Measurements from ENCODE around the gene SLC7A7.
"Not testable (repeated sequence)": the region's sequence is repeated elsewhere in the genome, so short reads cannot be mapped to it uniquely, and the experiment has no call there.

Gene SLC7A7

DNA sequence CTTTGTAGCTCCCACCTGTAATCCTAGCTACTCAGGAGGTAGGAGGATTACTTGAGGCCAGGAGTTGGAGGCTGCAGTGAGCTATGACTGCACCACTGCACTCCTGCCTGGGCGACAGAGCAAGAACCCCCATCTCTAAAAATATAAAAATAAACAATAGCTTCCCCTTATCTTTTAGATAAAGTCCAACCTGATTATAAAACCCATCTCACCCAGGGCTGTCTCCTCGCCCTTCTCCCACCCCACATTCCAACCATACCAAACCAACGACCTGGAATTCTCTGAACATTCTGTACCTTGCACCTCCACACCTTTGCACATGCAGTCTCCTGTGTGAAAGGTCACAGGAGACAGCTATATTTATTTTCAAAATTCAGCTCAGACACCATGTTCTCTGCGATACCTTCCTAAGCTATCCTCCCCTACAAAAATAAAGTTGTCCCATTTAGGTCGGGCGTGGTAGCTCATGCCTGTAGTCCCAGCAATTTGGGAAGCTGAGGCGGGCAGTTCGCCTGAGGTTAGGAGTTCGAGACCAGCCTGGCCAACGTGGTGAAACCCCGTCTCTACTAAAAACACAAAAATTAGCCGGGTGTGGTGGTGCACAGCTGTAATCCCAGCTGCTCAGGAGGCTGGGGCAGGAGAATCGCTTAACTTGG lies 7.7 kb downstream of the SLC7A7 start:
- H3K4me1 ChIP-seq: peaks cover 18 to 87% (median 35%) of the 10 kb centered on the region in 10 experiments
- no peak for TF ChIP-seq Cebpa-rat (IDR thresholded peaks at IDR 0.05)
- H3K4me2 ChIP-seq: peak overlapping the region in 5 of 11 experiments; percentile 4 to 98 (median 38); a peak in 7 of 22 replicates
- H3K27ac ChIP-seq: no peak overlapping the region
- H3K9me3 ChIP-seq (replicated peaks in 1 of 11): no peaks in the 10 kb centered on the region
- no peak overlapping the region for H3K4me3 ChIP-seq
- peaks cover 0 to 81% (median 0%) of the 10 kb centered on the region in 11 experiments; a peak in 10 of 22 replicates for H3K36me3 ChIP-seq
- peaks cover 0 to 81% (median 0%) of the 10 kb centered on the region in 11 experiments; a peak in 5 of 22 replicates for H4K20me1 ChIP-seq
- no peaks in the 10 kb centered on the region for H3K27me3 ChIP-seq
- peak overlapping the region in 1 of 11 experiments; percentile 24; a peak in 1 of 22 replicates for H3K9ac ChIP-seq

DNA sequence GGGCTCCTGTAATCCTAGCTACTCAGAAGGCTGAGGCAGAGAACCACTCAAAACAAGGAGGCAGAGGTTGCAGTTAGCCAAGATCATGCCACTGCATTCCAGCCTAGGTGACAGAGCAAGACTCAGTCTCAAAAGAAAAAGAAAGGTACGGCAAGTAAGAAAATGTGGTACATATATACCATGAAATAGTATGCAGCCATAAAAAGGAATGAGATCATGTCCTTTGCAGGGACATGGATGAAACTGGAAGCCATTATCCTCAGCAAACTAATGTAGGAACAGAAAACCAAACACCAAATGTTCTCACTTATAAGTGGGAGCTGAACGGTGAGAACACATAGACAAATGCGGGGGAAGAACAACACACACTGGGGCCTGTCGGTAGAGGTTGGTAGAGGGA lies 10.0 kb downstream of the SLC7A7 start:
- peak overlapping the region in 2 of 11 experiments; percentile 53 to 86; a peak in 2 of 22 replicates for H3K4me2 ChIP-seq
- not testable (repeated sequence) for H3K27ac ChIP-seq; H3K9ac ChIP-seq; H3K27me3 ChIP-seq; H3K4me3 ChIP-seq; H3K9me3 ChIP-seq (replicated peaks in 1 of 11)
- peaks cover 0 to 80% (median 0%) of the 10 kb centered on the region in 11 experiments; a peak in 5 of 22 replicates for H4K20me1 ChIP-seq
- peaks cover 0 to 89% (median 33%) of the 10 kb centered on the region in 10 experiments; a peak in 17 of 20 replicates for H3K4me1 ChIP-seq
- peaks cover 0 to 86% (median 0%) of the 10 kb centered on the region in 11 experiments; a peak in 9 of 22 replicates for H3K36me3 ChIP-seq

DNA sequence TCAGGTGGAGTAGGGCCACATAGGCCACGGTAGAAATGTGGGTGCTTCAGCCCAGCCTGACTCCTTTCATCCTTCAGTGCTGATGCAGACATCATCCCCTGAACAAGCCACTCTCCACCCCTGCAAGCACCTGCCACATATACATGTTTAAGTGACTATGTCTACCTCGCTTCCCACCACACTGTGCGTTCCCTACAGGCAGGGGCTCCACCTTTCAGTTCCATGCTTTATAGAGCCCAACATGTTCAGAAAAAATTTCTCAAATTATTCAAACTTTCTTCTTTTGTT lies 11.6 kb downstream of the SLC7A7 start:
- H3K9ac ChIP-seq: no peak overlapping the region
- H3K27me3 ChIP-seq: no peaks in the 10 kb centered on the region
- peaks cover 0 to 70% (median 0%) of the 10 kb centered on the region in 11 experiments; a peak in 7 of 22 replicates for H3K36me3 ChIP-seq
- no peaks in the 10 kb centered on the region for H3K9me3 ChIP-seq (replicated peaks in 1 of 11)
- peaks cover 0 to 89% (median 44%) of the 10 kb centered on the region in 10 experiments; a peak in 18 of 20 replicates for H3K4me1 ChIP-seq
- H3K4me3 ChIP-seq: no peak overlapping the region
- no peak for TF ChIP-seq Cebpa-rat (IDR thresholded peaks at IDR 0.05)
- H3K27ac ChIP-seq: no peak overlapping the region
- peaks cover 0 to 67% (median 0%) of the 10 kb centered on the region in 11 experiments; a peak in 5 of 22 replicates for H4K20me1 ChIP-seq
- peak overlapping the region in 10 of 11 experiments; percentile 3 to 88 (median 57); a peak in 15 of 22 replicates for H3K4me2 ChIP-seq

DNA sequence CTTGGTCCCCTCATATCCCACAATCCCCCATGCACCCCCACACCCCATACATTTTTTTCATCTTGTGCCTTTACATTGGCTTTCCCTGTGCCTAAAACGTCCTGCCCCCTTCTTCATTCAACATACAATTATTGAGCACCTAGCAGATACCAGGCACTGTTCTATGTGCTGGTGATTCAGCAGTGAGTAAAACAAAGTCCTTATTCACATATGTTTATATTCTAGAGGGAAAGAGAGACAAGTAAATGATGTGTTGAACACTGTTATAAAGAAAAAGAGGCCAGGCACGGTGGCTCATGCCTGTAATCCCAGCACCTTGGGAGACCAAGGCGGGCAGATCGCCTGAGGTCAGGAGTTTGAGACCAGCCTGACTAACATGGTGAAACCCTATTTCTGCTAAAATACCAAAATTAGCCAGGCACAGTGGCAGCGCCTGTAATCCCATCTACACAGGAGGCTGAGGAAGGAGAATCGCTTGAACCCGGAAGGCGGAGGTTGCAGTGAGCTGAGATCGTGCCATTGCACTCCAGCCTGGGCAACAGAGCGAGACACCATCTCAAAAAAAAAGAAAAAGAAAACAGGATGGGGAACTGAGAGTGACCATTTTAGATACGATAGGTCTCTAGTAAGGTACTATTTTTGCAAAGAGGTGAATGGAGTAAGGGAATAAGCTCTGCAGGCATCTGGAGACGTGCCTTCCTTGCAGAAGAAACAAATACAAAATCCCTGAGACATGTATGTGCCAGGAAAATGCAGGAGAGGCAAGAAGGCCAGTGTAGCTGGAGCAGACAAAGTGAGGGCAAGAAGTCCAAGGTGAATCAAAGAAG lies 12.2 kb downstream of the SLC7A7 start:
- Histone ChIP-seq H3K4me1 (peaks cover 0 to 89% (median 48%) of the 10 kb centered on the region in 10 experiments; a peak in 18 of 20 replicates), H3K27ac (peak overlapping the region in 1 of 11 experiments; percentile 17; a peak in 2 of 22 replicates), H3K4me3 (no peak overlapping the region), H4K20me1 (peaks cover 0 to 62% (median 0%) of the 10 kb centered on the region in 11 experiments; a peak in 5 of 22 replicates), H3K27me3 (no peaks in the 10 kb centered on the region), H3K36me3 (peaks cover 0 to 64% (median 0%) of the 10 kb centered on the region in 11 experiments; a peak in 7 of 22 replicates), H3K4me2 (peak overlapping the region; percentile 3 to 88 (median 52); a peak in 17 of 22 replicates), H3K9me3 (replicated peaks in 1 of 11) (no peaks in the 10 kb centered on the region), H3K9ac (no peak overlapping the region)
- TF ChIP-seq Cebpa-rat (IDR thresholded peaks at IDR 0.05): no peak

DNA sequence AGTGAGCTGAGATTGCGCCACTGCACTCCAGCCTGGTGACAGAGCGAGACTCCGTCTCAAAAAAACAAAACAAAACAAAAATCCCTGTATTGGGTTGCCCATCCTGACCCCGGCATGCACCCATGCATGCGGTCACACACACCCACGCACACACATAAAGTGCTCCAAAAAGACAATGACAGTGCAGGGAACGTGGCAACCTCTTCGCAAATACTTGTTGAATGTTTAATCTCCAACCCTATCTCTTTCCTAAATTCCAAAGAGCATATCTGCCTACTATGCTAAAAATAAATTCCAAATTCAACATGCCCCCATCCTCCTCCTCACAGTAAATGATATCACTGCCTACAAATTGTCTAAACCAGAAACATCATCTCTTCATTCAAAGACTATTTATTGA lies 13.5 kb downstream of the SLC7A7 start:
- no peak for TF ChIP-seq Cebpa-rat (IDR thresholded peaks at IDR 0.05)
- Histone ChIP-seq H3K4me1 (peaks cover 0 to 90% (median 58%) of the 10 kb centered on the region in 10 experiments; a peak in 18 of 20 replicates), H3K27ac (no peak overlapping the region), H3K9me3 (replicated peaks in 1 of 11) (peaks cover 0 to under 1% (median 0%) of the 10 kb centered on the region in 11 experiments; a peak in 1 of 22 replicates), H4K20me1 (peaks cover 0 to 49% (median 0%) of the 10 kb centered on the region in 11 experiments; a peak in 5 of 22 replicates), H3K9ac (no peak overlapping the region), H3K27me3 (no peaks in the 10 kb centered on the region), H3K4me2 (peak overlapping the region in 5 of 11 experiments; percentile 62 to 88 (median 86); a peak in 10 of 22 replicates), H3K4me3 (no peak overlapping the region), H3K36me3 (peaks cover 0 to 63% (median 0%) of the 10 kb centered on the region in 11 experiments; a peak in 7 of 22 replicates)

DNA sequence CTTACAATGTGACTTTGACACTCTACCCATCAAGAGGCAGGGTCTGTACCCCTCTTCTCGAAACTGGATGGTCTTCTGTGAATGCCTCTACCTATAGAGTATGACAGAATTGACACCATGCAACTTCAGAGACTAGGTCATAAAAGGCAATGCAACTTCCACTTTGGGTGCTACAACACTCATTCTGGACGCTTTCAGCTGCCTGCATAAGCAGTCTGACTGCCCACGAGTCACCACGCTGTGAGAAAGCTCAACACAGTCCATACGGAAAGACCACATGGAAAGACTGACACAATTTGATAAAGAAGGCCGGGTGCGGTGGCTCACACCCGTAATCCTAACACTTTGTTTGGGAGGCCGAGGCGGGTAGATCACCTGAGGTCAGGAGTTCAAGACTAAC lies 14.9 kb downstream of the SLC7A7 start:
- peaks cover 0 to 12% (median 8%) of the 10 kb centered on the region in 11 experiments; a peak in 15 of 22 replicates for H3K9me3 ChIP-seq (replicated peaks in 1 of 11)
- no peak overlapping the region for H3K4me3 ChIP-seq
- H3K4me2 ChIP-seq: peak overlapping the region in 7 of 11 experiments; percentile 23 to 88 (median 84); a peak in 12 of 22 replicates
- peaks cover 0 to 99% (median 60%) of the 10 kb centered on the region in 10 experiments; a peak in 18 of 20 replicates for H3K4me1 ChIP-seq
- H3K9ac ChIP-seq: no peak overlapping the region
- no peak for TF ChIP-seq Cebpa-rat (IDR thresholded peaks at IDR 0.05)
- no peaks in the 10 kb centered on the region for H3K27me3 ChIP-seq
- peaks cover 0 to 38% (median 0%) of the 10 kb centered on the region in 11 experiments; a peak in 5 of 22 replicates for H4K20me1 ChIP-seq
- peak overlapping the region in 3 of 11 experiments; percentile 25 to 48 (median 37); a peak in 5 of 22 replicates for H3K27ac ChIP-seq
- peaks cover 0 to 63% (median 0%) of the 10 kb centered on the region in 11 experiments; a peak in 10 of 22 replicates for H3K36me3 ChIP-seq

DNA sequence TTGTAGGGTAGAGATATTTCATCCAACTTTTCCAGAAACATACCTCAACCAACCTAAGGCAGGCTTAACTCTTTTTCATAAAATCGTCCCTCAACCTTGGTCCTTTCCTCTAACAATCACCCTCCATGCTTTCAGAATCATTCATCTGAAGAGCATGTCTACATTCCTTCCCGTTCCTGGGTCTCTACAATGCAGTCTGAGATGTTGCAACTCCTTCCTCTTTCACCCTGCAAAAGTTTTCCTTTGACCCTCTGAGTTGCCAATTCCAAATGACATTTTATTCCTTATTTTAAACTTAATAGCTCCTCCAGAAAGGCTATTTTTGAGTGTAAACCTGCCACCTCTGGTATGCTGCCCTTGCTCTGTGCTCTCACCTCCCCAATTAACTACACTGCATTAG lies 16.7 kb downstream of the SLC7A7 start:
- peaks cover 0 to 98% (median 59%) of the 10 kb centered on the region in 10 experiments; a peak in 18 of 20 replicates for H3K4me1 ChIP-seq
- H3K36me3 ChIP-seq: peaks cover 0 to 66% (median 0%) of the 10 kb centered on the region in 11 experiments; a peak in 10 of 22 replicates
- peaks cover 0 to 20% (median 8%) of the 10 kb centered on the region in 11 experiments; a peak in 15 of 22 replicates for H3K9me3 ChIP-seq (replicated peaks in 1 of 11)
- H3K4me2 ChIP-seq: peak overlapping the region in 9 of 11 experiments; percentile 31 to 90 (median 84); a peak in 16 of 22 replicates
- no peaks in the 10 kb centered on the region for H3K27me3 ChIP-seq
- peak in 7 of 11 experiments; percentile 34 to 81 (median 74); a peak in 8 of 22 replicates for TF ChIP-seq Cebpa-rat (IDR thresholded peaks at IDR 0.05)
- H3K4me3 ChIP-seq: peak overlapping the region in 3 of 10 experiments; percentile 6 to 39 (median 27); a peak in 2 of 20 replicates
- H3K9ac ChIP-seq: peak overlapping the region in 4 of 11 experiments; percentile 22 to 45 (median 32); a peak in 6 of 22 replicates
- H4K20me1 ChIP-seq: peaks cover 0 to 29% (median 0%) of the 10 kb centered on the region in 11 experiments; a peak in 5 of 22 replicates
- H3K27ac ChIP-seq: peak overlapping the region in 7 of 11 experiments; percentile 33 to 80 (median 57); a peak in 14 of 22 replicates

Data from BLaER1 treated with 17β-estradiol and CSF1 and Interleukin-3, amounts not matched to agents 10 nM and 100 nM (cell line).